HG02840 (cell line): Measurements from ENCODE around the gene DNAJC13.
A peak's percentile ranks its signal among the peaks of the same experiment; 100 is the strongest.

Experiments
- ATAC-seq: cut with Tn5 transposase; IDR thresholded peaks from one replicate; pipeline ENCODE4 v1.9.1; 2021; ENCODE audit warnings: mild to moderate bottlenecking, moderate library complexity, moderate number of reproducible peaks; ENCODE audit not compliant: unreplicated experiment, low FRiP score

DNAJC13 gene

GRCh38 chr3:132405609-132406299, 11.5 kb upstream of the DNAJC13 start:
- no peak for ATAC-seq

GRCh38 chr3:132406587-132406986, 10.7 kb upstream of the DNAJC13 start:
- ATAC-seq, result no peak

- ATAC-seq, result no peak
Observed at GRCh38 chr3:132407025-132407424, 10.3 kb upstream of the DNAJC13 start.

- no peak for ATAC-seq
Observed at GRCh38 chr3:132414841-132415240, 2.5 kb upstream of the DNAJC13 start.

GRCh38 chr3:132416161-132416560, 1.1 kb upstream of the DNAJC13 start:
- ATAC-seq, result no peak

GRCh38 chr3:132417695-132418411, 551 bp downstream of the DNAJC13 start:
- ATAC-seq, result peak; percentile 39

GRCh38 chr3:132418916-132419315, 1.6 kb downstream of the DNAJC13 start:
- no peak for ATAC-seq

- no peak for ATAC-seq
Observed at GRCh38 chr3:132421832-132422231, 4.5 kb downstream of the DNAJC13 start.

- ATAC-seq, result no peak
Observed at GRCh38 chr3:132422531-132422930, 5.2 kb downstream of the DNAJC13 start.

- ATAC-seq, result no peak
Observed at GRCh38 chr3:132432639-132433038, 15.3 kb downstream of the DNAJC13 start.

GRCh38 chr3:132433121-132433520, 15.8 kb downstream of the DNAJC13 start:
- ATAC-seq, result no peak

GRCh38 chr3:132435224-132435910, 18.1 kb downstream of the DNAJC13 start:
- ATAC-seq, result no peak

GRCh38 chr3:132435911-132436425, 18.7 kb downstream of the DNAJC13 start:
- ATAC-seq, result no peak

GRCh38 chr3:132443421-132443820, 26.1 kb downstream of the DNAJC13 start:
- no peak for ATAC-seq

- ATAC-seq, result no peak
Observed at GRCh38 chr3:132444383-132444782, 27.1 kb downstream of the DNAJC13 start.

GRCh38 chr3:132445817-132446216, 28.5 kb downstream of the DNAJC13 start:
- no peak for ATAC-seq

- no peak for ATAC-seq
Observed at GRCh38 chr3:132448216-132448961, 31.1 kb downstream of the DNAJC13 start.

GRCh38 chr3:132456136-132456535, 38.8 kb downstream of the DNAJC13 start:
- no peak for ATAC-seq

- no peak for ATAC-seq
Observed at GRCh38 chr3:132456571-132456970, 39.3 kb downstream of the DNAJC13 start.

GRCh38 chr3:132457286-132457685, 40.0 kb downstream of the DNAJC13 start:
- ATAC-seq, result no peak

GRCh38 chr3:132459551-132459950, 42.2 kb downstream of the DNAJC13 start:
- ATAC-seq, result no peak
